Stimulated activated CD4-positive, alpha-beta T cell treated with anti-CD3 and anti-CD28 coated beads, Interleukin-15, amount 100 ng/mL, for 1 hour (primary cell): ENCODE results near the gene CDH26.
"Not testable (repeated sequence)": the region's sequence is repeated elsewhere in the genome, so short reads cannot be mapped to it uniquely, and the experiment has no call there.

ENCODE experiments used
- DNase-seq, 2 donors: peaks; one replicate each; pipeline ENCODE4 v3.0.0-alpha.2; 2020; ENCODE audit warnings: low read depth in 1 of 2, low spot score in 1 of 2

Gene CDH26

DNA sequence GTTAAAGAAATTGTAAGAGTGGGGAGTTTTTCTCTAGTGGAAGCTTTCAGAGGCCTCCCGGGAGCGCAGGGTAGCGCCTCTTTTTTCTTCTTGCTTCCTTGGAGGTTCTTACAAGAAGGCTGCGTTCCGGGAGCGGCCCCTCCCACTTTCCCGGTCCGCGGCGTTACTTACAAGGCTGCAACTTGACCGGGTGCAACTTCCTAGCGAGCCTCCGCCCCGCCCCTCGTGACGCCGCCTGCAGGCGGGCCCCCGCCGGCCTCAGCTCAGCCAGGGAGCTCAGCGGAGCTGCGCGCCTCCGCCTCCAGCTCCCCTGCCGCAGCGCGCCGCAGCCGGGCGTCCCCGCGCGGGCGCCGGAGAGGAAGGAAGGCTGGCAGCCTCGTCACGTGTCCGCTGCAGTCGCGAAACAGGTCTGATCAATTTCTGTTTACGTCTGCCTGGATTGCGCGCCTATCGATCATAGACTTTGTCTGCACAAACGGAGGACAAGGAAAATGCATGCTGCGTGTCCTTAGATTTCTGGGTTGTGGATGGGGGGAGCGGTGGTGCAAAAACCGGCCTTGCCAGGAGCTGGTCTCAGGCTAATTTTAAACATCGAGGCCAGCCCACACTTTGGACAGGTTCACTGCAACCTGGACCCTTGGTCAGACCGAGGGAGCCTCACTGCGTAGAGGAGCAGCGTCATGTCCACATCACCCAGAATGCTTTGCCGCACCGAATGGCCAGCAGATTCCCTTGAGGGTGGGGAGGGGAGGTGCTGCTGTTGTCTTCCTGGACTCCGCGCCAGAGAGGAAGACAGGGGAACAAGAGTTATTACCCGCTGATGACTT lies 17.9 kb upstream of the CDH26 start, which contains the start of the genes FAM217B and PPP1R3D:
TSS of gene FAM217B (plus strand) at position 261 of the 827 bp plus-strand sequence. CDS start 3,555 bp downstream, outside the sequence.
TSS of gene PPP1R3D (minus strand) at position 177 of the 827 bp plus-strand sequence. CDS start 374 bp downstream, outside the sequence.
- DNase-seq: peak; percentile 75 to 85

DNA sequence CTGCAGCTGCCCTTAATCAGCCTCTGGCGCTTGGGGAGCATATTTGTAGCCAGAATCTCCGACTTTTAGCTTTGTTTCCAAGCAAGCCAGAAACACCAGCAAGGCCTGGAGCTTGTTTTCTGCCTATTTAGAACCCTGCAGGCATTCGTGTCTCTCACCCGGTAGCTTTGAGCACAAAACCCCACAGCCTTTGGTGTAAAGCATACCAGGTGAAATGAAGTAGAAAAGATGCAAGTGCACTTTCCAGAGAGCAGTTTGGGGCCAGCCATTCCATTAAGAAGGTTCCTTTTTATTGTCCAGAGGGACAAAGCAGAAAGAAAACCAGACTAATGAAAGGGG lies 17.3 kb upstream of the CDH26 start:
- no peak for DNase-seq

DNA sequence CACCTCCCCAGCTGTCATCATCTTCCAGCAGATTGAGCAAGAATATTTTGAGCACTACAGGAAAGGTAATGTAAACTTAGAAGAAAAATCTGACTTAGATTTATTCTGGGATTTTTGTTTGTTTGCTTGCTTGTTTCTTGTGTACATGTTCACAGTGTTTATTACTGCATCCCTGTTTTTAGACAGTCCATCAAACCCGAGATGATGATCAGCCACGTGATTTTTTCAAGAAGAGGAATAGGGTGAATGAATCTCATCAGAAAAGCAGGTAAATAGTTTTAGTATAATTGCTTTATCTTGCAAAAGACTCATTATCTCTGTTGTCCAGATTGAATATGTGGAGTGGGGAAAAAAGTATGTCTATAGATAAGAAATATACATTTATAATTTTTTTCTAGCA lies 16.0 kb upstream of the CDH26 start:
- no peak for DNase-seq

DNA sequence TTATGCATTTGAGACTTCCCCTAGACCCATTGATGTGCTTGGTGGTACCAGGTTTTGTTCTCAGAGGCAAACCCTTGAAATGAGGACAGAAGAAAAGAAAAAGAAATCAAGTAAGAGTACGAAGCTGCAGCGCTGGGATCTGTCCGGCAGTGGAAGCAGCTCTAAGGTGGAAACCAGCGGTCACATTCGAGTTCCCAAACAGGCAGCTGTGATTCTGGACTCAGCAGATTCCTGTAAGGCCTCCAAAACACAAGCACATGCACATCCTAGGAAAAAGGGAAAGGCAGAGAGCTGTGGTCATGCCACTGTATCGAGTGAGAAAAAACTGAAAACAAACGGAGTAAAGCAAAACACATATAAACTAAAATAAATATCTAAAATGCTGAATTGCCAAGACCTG lies 13.5 kb upstream of the CDH26 start:
- no peak for DNase-seq

DNA sequence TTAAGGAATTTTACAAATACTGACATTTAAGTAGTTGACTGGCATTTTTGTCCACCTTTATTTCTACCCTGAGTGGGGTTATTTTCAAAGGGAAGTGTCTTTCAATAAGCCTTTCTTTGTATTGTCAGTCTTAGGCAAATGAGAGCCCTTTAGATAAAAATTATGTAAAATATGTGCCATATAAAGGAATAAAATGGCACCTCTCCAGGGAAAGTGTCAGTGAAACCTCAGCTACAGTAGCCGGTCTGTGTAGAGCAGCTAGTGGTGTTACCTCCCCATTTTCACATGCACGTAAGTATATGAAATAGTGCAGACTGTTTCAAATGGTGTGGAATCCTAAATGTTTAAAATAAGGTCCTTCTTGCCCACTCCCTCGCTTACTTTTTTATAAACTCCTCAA lies 13.0 kb upstream of the CDH26 start:
- DNase-seq: no peak

DNA sequence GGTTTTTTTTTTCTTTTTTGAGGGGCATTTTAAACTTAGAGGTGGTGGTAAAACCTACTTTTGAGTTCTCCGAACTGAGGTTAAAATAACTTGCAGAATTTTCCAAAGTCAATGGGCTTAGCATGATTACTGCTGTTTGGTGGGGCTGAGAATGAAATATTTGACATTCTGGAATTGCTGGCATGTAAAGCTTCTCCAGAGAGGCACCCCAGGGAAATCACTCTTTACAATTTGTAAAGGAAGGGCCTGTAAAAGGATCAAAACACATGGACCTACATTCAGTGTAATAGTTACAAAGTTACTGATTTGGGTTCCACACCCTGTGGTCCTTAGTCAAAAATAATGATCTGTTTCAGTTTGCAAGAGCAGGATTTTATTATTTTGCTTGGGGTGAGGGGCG lies 12.5 kb upstream of the CDH26 start:
- DNase-seq: no peak

DNA sequence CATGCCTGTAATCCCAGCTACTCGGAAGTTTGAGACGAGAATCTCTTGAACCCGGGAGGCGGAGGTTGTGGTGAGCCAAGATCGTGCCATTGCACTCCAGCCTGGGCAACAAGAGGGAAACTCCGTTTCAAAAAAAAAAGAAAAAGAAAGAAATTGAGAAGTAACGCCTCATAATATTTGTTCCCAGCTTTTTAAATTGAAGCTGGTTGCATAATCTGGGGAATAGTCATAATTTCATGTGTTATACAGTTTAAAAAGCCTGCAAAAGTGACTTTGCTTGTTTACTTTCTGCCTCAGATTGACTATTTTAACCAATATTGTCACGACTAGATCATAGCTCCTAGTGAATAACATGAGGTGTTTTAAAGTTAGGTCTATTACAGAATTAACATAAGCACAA lies 10.8 kb upstream of the CDH26 start:
- DNase-seq: no peak

DNA sequence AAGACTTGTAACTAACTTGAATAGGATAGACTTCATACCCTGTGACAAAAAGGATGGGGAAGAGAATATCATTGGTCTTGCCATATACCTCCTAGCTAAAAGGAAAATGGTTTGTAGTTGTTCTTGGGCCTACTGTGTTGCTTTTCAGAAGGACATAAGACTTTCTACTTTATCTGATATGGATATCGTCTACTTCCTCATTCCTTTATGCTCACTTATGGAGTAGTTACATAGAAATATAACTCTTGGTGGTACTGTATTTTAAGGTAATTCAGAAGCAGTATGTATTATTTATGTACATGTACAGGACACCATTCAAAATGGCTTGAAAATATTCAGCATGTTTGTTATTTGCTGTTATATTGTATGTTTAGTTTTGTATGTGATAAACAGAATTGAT lies 10.0 kb upstream of the CDH26 start:
- no peak for DNase-seq

DNA sequence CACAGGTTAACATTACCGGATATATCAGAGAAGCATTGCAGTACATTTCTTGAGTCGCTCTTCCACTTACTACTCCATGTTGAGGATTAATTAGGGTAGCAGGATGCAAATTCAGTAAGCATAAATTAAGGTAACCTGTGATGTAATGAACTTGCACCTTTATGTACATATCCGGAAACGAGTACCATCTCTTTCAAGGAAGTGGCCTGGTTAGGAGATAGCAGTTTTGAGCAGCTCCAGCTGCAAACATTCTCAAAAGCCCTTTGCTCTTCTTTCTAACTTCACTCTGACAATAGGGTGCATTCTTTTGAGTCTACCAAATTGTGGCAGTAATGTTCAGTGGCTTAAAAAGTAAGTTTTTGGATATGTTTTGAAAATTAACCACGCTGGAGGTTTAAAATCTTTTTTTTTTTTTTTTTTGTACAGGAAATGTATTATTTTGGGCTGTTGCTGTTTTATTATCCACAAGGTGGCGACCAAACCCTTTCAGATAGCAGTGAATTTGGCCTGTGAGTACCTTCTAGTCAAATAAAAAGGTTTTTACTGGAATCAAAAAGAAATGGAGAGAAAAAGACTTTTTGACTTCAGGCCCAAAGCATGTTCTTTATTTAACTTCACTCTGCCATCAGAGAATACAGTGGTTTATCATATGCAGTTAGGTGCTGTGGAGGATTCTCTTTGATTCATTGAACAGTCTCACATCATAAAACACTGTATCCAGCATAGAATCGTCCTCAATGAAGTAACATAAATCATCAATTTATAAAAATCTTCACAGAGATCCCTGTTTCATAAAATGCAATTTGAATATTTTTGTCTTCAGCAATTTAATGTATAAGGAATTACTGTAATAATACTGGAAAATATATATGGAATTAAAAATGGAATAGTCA lies 9.1 kb upstream of the CDH26 start:
- no peak for DNase-seq

DNA sequence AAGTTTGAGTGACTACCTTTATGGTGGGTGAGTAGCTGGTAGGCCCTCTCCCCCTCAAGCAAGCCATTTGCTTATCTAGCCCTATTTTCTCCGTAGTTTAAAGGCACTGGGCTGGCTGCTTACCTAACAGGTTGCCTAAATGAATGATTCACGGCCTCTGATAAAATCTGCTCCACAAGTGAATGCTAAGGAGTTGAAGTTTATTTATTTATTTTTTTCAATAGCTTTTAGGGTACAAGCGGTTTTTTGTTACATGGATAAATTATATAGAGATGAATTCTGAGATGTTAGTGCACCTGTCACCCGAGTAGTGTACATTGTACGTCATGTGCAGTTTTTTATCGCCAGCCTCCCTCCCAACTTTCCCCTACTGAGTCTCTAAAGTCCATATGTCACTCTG lies 8.3 kb upstream of the CDH26 start:
- DNase-seq: no peak

DNA sequence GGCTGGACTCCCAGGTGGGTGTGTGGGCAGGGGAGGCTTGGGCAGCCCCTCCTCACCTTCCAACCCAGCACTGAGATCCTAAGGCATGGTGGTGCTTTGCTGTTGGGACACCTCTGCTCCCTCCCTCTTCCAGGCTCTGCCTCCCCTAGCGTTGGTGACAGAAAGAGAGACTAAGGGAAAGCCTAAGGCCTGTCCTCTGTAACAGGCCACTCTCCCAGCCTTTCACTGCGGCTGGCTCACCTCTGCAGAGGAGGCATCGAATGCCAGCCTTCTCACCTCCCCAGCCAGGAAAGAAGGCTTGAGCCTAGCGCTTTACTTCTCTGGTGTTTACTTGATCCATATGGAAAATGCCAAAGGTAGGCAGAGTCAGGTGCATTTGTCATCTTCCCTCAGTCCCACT lies 3.5 kb upstream of the CDH26 start:
- DNase-seq: no peak

DNA sequence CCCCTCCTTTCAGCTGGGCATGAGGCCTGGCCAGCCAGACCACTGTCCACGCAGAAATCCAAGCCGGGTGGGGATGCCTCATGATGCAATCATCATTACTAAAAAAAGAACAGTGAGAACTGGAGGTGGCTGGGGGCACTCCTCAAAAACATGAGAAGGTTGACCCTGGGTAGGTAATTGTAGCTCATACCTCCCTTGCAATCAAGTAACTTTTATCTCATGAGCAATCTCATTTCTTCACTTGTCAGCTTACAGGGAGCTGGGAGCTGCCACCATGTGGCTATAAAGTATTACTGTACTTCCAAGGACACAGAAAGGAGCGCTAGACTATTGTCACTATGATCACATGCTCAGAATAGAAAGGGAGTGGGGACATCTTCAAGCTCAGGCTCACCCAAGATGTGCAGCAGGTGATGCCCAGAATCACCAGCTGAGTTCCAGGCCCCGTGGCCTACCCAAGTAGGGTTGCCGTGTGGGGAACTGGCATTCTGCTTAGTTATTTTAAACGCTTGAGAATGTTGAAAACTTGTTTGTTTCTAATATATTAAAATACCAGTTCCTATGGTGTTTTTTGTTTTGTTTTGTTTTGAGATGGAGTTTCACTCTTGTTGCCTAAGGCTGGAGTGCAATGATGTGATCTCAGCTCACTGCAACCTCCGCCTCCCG lies 3.0 kb upstream of the CDH26 start:
- no peak for DNase-seq

DNA sequence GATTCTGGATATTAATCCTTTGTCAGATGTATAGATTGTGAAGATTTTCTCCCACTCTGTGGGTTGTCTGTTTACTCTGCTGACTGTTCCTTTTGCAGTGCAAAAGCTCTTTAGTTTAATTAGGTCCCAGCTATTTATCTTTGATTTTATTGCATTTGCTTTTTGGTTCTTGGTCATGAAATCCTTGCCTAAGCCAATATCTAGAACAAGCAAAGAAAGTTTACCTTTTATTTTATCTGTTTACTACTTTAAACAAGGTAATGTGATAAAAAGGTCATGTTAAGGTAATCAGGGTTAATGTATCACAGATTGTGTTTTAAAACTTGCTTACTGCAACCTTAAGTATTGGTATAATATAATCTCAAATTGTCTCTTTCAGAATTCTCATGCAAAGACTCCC lies 655 bp upstream of the CDH26 start:
- DNase-seq: not testable (repeated sequence)

DNA sequence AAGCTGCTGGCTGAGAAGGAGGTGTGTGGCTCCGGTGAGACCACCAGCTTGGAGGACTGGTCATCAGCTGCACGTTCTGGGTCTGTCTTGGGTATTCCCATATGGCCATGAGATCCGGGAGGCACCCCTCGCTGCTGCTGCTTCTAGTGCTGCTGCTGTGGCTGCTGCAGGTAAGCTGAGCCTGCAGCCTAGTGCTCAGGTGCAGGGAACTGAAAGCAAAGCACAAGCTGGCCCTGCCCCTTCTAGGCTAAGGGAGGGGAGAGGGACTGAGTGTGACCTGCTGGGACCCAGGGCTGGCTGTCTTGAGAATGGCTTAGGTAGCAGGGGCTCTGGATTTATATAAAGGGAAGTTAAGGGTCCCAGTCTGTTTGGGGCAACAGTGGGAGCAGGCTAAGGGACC lies 403 bp downstream of the CDH26 start:
- DNase-seq: no peak

DNA sequence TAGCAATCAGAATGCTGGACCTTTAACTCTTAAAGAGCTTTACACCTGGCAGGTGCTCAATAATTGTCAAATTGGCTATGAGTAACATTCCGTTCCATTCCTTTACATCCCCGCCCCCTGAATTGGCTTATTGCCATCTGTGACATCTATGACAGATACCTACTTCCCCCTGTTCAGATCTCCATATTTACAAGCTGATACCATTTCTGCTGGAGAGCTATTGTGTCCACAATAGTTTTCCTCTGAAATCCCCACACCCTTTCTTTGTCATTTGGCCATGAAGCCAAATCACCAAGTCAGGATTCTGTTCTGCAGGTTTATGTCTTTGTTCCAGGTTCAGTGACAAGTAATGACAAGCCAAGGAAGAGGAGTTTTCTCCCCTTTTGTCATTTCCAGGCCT lies 3.2 kb downstream of the CDH26 start:
- DNase-seq: no peak

DNA sequence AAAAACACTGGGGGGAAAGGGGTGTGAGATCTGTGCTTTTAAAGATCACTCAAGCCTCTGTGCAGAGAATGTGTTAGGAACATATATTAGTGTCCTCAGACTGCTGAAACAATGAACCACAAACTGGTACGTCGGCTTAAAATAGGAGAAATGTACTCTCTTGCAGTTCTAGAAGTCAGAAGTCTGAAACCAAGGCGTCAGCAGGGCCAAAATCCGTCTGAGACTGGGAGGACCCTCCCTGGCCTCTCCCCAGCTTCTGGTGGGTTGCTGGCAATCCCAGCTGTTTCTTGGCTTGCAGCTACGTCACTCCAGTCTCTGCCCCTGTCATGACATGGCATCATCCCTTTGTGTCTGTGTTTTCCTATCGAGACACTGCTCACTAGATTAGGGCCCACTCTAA lies 3.9 kb downstream of the CDH26 start:
- no peak for DNase-seq

DNA sequence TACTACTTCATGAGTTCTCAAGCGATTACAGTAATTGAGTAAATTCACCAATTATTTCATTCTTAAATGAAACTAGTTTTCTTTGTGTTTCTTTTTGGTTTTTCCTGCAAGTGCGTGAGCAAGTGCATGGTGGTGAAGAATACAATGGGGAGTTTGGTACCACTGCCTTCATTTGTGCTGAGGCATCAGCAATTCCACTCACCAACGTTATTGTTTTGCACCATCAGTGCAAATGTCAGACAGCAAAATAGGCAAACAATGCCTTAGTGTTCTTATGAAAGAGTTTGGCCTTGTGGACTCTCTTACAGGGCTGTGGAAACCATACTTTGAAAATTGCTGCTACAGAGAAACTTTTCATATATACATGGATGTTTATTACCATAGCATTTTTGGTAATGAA lies 8.2 kb downstream of the CDH26 start:
- no peak for DNase-seq

DNA sequence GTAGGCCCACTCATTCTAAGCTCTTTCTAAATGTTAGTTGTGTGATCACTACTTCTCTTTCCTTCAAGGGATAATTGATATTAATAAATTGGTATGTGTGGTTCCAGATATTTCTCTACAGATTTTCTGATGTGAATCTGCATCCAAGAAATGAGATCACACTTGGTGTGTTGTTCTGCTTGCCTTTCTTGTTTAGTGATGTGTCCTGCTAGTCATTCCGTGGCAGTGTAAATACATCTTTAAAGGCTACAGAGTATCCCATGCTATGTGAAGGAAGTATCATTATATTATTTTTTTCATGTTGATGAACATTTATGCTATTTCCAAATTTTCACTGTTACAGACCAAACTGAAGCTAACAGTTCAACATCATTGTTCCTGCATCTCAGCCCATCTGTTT lies 13.2 kb downstream of the CDH26 start:
- DNase-seq: no peak

DNA sequence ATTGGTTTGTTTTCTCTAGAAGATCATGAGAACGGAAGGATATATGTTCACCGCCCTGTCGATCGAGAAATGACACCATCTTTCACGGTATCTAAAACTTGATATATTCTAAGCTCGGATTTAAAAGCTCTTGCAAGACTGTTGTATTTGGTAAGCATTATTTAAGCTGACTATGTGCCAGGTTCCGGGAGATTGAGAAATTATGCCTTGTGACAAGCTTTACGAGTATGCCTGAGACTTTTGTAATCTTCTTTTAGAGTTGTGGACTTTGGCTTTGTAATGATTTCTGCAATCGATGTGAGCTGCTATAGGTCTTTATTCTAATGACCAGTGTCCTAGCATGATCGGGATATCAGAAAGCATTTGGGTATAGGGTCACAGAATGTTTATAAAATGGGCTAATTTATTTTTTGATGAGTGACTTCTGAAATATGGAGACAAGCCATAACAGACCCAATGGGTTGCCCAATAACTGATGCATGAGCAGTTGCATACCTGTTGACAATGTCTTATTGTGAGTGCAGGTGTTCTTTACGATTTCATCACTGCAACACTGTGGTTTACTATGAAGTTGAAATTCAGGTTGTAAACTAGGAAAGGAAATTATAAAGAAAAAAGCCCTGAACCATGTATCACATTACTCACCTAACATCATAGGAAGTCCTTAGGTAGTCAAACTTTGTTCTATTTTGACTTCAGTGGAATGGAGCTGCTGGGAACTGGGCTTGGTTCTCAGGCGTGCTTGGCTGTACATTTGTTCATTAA lies 14.0 kb downstream of the CDH26 start:
- no peak for DNase-seq

DNA sequence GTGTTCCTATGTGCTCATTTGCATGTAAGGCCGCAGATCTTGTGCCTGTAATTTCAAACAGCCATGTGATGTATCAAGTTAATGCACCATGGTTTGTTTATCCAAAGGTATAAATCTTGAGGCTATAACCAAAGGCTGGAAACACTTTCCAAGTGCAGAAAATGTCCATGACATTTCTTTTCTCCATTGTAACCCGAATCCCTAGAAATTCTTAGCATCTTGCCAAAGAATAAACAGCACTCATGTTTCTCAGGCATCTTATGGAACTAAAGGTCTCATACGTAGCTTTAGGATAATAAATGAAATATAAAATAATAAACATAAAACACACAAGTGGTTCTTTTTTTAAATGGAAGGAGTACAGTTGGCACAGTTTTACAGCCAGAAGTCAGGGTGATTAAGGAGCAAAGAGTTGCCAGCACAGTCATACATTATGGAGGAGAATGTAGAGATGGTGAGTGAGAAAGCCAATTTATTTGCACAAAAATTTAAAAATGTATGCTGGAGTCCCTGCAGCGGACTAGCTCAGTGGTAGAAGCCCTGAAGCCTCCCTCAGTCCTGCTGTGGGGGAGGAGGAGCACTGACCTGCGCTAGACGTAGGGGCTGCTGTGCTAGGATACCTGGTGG lies 18.0 kb downstream of the CDH26 start:
- DNase-seq: no peak

DNA sequence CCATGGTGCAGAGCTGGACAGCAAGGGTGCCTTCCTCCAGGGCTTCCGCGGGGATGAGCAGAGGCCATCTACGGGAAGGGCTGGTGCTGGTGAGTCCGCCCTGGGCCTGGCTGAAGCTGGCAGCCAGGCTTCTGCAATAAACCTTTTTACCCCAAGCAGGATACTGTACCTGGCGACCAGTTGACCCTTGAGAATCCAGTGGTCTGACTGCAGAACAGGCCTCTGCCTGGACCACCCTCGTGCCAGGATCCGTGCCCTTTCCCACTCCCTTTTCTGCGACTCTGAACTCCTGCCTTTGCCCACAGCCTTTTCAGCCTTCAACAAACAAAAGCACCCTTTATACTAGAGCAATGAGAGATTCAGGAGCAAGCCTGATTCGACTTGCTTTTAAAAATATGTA lies 18.9 kb downstream of the CDH26 start:
- no peak for DNase-seq
